Stomach (tissue), 9 donors: ENCODE measurements around the gene DYNLT1. TPM values are rescaled to one million over a fixed set of nuclear protein-coding genes. Genes with fewer than 3 reads are reported as not detected.
A peak's percentile ranks its signal among the peaks of the same experiment; 100 is the strongest.

Experiments used
- DNase-seq, 2 donors: peaks; one replicate each; pipeline versions ENCODE4 v3.0.0 to v3.0.0-alpha.2; 2013 to 2019
- H3K27ac ChIP-seq, 5 donors: fragments of 200-600 bp in 4 of 5; sonication (generic) in 4 of 5; one replicate each; pipeline ENCODE4 v1.5.1; 2013 to 2019; ENCODE audit warnings: mild to moderate bottlenecking in 1 of 5, moderate library complexity in 1 of 5
- H3K27me3 ChIP-seq, 3 donors: fragments of 200-600 bp; sonication (generic); one replicate each; pipeline ENCODE4 v1.5.1; 2017 to 2019; ENCODE audit warnings: mixed run types in 1 of 3
- H3K36me3 ChIP-seq, 4 donors: fragments of 200-600 bp; sonication (generic); 1 replicate in 3 of 4; 2 replicates in 1 of 4; pipeline ENCODE4 v1.5.1; 2016 to 2019
- H3K4me1 ChIP-seq, 4 donors: fragments of 200-600 bp; sonication (generic); one replicate each; pipeline ENCODE4 v1.5.1; 2016 to 2019
- H3K4me3 ChIP-seq, 4 donors: fragments of 200-600 bp; sonication (generic) in 3 of 4; one replicate each; pipeline ENCODE4 v1.5.1; 2016 to 2019; ENCODE audit warnings: mild to moderate bottlenecking in 1 of 4
- H3K9me3 ChIP-seq, 4 donors: fragments of 200-600 bp; sonication (generic); one replicate each; pipeline ENCODE4 v1.5.1; 2016 to 2019
- EP300 ChIP-seq: sonication (generic); formaldehyde crosslinking; IDR thresholded peaks from one replicate; pipeline ENCODE4 v1.6.1; 2017; ENCODE audit warnings: antibody characterized with exemption
- POLR2A ChIP-seq, 4 donors: fragments of 450-650 bp; IDR thresholded peaks; one replicate each; pipeline ENCODE4 v1.6.1; 2016; ENCODE audit warnings: antibody characterized with exemption in 4 of 4, control low read depth in 2 of 4, mild to moderate bottlenecking in 1 of 4, moderate library complexity in 1 of 4
- POLR2AphosphoS5 ChIP-seq, 3 donors: sonication (generic); formaldehyde crosslinking; IDR thresholded peaks; one replicate each; pipeline ENCODE4 v1.6.1; 2016; ENCODE audit warnings: antibody characterized with exemption in 3 of 3
- WGBS, 5 donors: extraction: QIAGEN DNeasy Blood & Tissue Kit in 3 of 5; methylation state at CpG; one replicate each; pipeline versions ENCODE4 v1.1.5 to v1.1.7; 2013 to 2018; 5-methylcytosine and 5-hydroxymethylcytosine counted together
- intact Hi-C: fragments of 100-400 bp; cut with DNase I; formaldehyde crosslinking; loops from one replicate; pipeline ENCODE4 v1.15.1; 2023; ENCODE audit warnings: low total_unique reads
- polyA plus RNA-seq, 3 donors: library from polyadenylated mRNA; stranded (reverse); fragments of 200-250 nt; gene quantifications; one replicate each; pipeline ENCODE4 v1.2.3, GENCODE V29; 2013
- total RNA-seq, 5 donors: library from RNA; depleted of rRNA; stranded (reverse); fragments of >200 nt; gene quantifications; one replicate each; pipeline versions ENCODE4 v1.1.0 to v1.2.3, GENCODE V29; 2014 to 2016
- TF ChIP-seq, protein P1 (sequence below), 7 experiments: fragments of 450-650 bp in 4 of 7; fragments of 200-600 bp in 3 of 7; sonication (generic) in 3 of 7; IDR thresholded peaks; one replicate each; pipeline ENCODE4 v1.5.1; 2016 to 2019; ENCODE audit warnings: antibody characterized with exemption in 7 of 7, control low read depth in 2 of 7, mild to moderate bottlenecking in 1 of 7
- donor health status: healthy with polysubstance abuse.
- donor health status: Bipolar disorder and iron deficiency.
- donor health status: healthy.

DYNLT1 gene
- total and polyA plus RNA-seq, 8 donors = 5.8 to 294 (median 144) TPM

DNA sequence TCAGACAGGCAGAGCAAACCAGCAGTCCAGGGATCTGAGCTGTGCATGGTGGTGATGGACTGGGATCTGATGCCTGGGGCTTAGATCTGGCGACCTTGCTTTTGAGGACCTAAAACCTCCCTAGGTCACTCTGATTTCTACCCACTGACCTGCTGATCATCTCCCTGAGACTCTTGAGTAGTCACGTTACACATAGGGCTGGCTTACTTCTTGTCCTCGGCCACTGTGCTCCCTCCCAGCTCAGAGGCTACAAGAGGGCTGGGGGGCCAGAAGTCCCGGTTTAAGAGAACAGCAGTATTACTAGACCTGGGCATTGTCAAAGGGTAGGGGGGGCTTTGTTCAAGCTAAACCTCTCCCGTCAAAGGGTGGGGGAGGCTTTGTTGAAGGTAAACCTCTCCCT lies 5.5 kb downstream of the DYNLT1 start:
- peaks cover 10 to 61% (median 40%) of the 10 kb centered on the region in 4 donors for H3K36me3 ChIP-seq
- WGBS, 5 donors = 84 to 96% (median 90%) methylated on average over 4 to 5 of the region's 5 CpGs
- no peak overlapping the region for H3K4me3 ChIP-seq
- H3K4me1 ChIP-seq = peaks cover 31 to 55% (median 44%) of the 10 kb centered on the region in 4 donors
- TF ChIP-seq, protein P1, sequence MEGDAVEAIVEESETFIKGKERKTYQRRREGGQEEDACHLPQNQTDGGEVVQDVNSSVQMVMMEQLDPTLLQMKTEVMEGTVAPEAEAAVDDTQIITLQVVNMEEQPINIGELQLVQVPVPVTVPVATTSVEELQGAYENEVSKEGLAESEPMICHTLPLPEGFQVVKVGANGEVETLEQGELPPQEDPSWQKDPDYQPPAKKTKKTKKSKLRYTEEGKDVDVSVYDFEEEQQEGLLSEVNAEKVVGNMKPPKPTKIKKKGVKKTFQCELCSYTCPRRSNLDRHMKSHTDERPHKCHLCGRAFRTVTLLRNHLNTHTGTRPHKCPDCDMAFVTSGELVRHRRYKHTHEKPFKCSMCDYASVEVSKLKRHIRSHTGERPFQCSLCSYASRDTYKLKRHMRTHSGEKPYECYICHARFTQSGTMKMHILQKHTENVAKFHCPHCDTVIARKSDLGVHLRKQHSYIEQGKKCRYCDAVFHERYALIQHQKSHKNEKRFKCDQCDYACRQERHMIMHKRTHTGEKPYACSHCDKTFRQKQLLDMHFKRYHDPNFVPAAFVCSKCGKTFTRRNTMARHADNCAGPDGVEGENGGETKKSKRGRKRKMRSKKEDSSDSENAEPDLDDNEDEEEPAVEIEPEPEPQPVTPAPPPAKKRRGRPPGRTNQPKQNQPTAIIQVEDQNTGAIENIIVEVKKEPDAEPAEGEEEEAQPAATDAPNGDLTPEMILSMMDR (IDR thresholded peaks at IDR 0.05) = no peak
- no peak for TF ChIP-seq EP300
- TF ChIP-seq POLR2A (IDR thresholded peaks at IDR 0.05) = no peak
- TF ChIP-seq POLR2AphosphoS5 (IDR thresholded peaks at IDR 0.05) = no peak
- H3K27me3 ChIP-seq = no peaks in the 10 kb centered on the region
- no peaks in the 10 kb centered on the region for H3K9me3 ChIP-seq
- DNase-seq = peak in 1 of 2 donors; percentile 10
- intact Hi-C loops = no loop called here
- peak overlapping the region in 1 of 5 donors; percentile 7 for H3K27ac ChIP-seq

DNA sequence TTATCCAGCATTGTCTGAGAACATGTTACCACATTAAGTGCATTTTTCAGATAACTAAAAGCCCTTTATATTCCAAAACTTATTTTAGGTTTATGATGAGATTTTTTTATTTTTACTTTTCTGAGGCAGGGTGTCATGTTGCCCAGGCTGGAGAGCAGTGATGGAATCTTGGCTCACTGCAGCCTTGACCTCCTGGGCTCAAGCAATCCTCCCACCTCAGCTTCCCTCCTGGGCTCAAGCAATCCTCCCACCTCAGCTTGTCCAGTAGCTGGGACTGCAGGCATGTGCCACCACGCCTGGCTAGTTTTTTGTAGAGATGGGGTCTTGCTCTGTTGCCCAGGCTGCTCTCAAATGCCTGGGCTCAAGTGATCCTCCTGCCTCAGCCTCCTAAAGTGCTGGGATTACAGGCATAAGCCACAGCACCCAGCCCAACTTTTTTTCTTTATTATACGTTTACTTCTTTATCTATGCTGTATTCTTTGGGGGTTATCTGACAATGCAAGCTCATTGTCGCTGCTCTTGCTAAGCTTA lies 6.2 kb downstream of the DYNLT1 start:
- H3K4me1 ChIP-seq = peaks cover 29 to 52% (median 41%) of the 10 kb centered on the region in 4 donors
- no peak overlapping the region for H3K4me3 ChIP-seq
- 44 to 71% (median 66%) methylated on average over 3 of the region's 3 CpGs for whole genome bisulfite sequencing, 5 donors
- no peak for DNase-seq
- peaks cover 10 to 67% (median 42%) of the 10 kb centered on the region in 4 donors for H3K36me3 ChIP-seq
- intact Hi-C loops = no loop called here
- no peaks in the 10 kb centered on the region for H3K27me3 ChIP-seq
- no peaks in the 10 kb centered on the region for H3K9me3 ChIP-seq
- TF ChIP-seq POLR2A (IDR thresholded peaks at IDR 0.05) (no peak), POLR2AphosphoS5 (IDR thresholded peaks at IDR 0.05) (no peak), EP300 (no peak)
- TF ChIP-seq, protein P1 (IDR thresholded peaks at IDR 0.05) = no peak
- peak overlapping the region in 1 of 5 donors; percentile 7 for H3K27ac ChIP-seq

DNA sequence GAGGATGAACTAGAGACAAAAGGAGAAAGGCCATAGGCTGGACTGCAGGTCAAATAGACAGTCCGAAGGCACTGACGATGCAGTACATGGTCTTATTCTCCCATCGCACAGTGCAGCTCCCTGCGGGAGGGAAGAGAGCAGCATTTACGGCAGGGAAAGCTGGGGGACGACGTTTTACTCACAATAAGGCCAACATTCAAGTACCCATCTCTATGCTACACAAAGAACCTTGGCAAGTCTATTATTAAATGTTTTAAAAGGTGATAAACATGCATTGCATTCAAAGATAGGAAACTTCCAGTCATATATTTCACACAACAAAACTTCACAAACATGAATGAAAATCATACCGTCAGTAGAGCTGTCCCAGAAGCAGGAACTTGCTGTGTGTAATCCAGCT lies 7.8 kb downstream of the DYNLT1 start:
- no peak for DNase-seq
- no peaks in the 10 kb centered on the region for H3K9me3 ChIP-seq
- WGBS, 5 donors = 88 to 93% (median 92%) methylated on average over 8 of the region's 8 CpGs
- TF ChIP-seq, protein P1 (IDR thresholded peaks at IDR 0.05) = no peak
- TF ChIP-seq POLR2A (IDR thresholded peaks at IDR 0.05) = no peak
- no peak for TF ChIP-seq EP300
- no peak for TF ChIP-seq POLR2AphosphoS5 (IDR thresholded peaks at IDR 0.05)
- H3K4me1 ChIP-seq = peaks cover 14 to 49% (median 31%) of the 10 kb centered on the region in 4 donors
- H3K27me3 ChIP-seq = no peaks in the 10 kb centered on the region
- H3K27ac ChIP-seq = no peak overlapping the region
- H3K36me3 ChIP-seq = peaks cover 10 to 76% (median 52%) of the 10 kb centered on the region in 4 donors
- H3K4me3 ChIP-seq = no peak overlapping the region
- intact Hi-C loops = no loop called here

DNA sequence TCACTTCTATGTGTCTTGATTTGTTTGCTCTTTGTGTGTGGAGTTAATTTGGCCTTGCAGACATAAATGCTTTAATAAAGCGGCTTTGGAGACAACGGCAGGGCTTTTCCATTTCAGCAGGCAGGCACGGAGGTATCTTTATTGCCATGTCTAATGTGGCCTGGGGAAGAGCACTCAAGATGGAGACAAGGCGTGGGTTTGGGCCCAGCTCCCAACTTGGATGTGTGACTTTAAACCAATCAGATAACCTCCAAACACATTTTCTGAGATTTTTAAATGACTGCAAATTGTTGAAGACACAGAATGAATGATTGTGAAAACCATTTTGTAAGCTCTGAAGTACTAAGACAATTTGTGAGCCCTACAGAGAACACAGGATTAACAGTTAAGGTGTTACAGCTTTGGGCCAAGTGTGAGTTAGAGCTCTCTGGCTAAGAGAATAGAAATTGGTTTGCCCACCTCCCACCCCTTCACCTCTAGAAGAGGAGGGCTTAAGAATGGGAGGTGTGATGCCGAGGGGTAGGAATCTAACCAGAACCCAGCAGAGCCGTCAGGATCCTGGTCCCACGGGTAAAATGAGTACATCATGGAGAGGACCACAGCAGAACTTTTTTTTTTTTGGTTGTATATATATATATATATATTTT lies 9.0 kb downstream of the DYNLT1 start:
- Histone ChIP-seq H3K36me3 (peaks cover 10 to 81% (median 54%) of the 10 kb centered on the region in 4 donors), H3K27ac (peak overlapping the region in 2 of 5 donors; percentile 2 to 12), H3K4me3 (no peak overlapping the region), H3K27me3 (no peaks in the 10 kb centered on the region), H3K9me3 (no peaks in the 10 kb centered on the region), H3K4me1 (peaks cover 14 to 49% (median 31%) of the 10 kb centered on the region in 4 donors)
- DNase-seq = no peak
- TF ChIP-seq EP300 (no peak), POLR2A (IDR thresholded peaks at IDR 0.05) (no peak), POLR2AphosphoS5 (IDR thresholded peaks at IDR 0.05) (no peak)
- TF ChIP-seq, protein P1 (IDR thresholded peaks at IDR 0.05) = no peak
- WGBS, 5 donors = 88 to 92% (median 91%) methylated on average over 7 of the region's 7 CpGs
- intact Hi-C loops = no loop called here
